D721Med (cell line): ENCODE measurements around the gene RBKS.

Experiments used
- DNase-seq: peaks from one replicate; pipeline ENCODE4 v3.0.0; 2011; ENCODE audit warnings: low spot score; ENCODE audit not compliant: insufficient read length
- FAIRE-seq: peaks from 2 replicates; lab custom pipeline; 2011; peaks lifted over from hg19 to GRCh38; lab: Jason Lieb, UNC
- CTCF ChIP-seq: IDR thresholded peaks from 2 replicates; pipeline ENCODE4 v1.5.1; 2012; ENCODE audit warnings: mild to moderate bottlenecking, control low read depth; ENCODE audit not compliant: insufficient read depth; ENCODE audit errors: missing control alignments

The RBKS gene

DNA sequence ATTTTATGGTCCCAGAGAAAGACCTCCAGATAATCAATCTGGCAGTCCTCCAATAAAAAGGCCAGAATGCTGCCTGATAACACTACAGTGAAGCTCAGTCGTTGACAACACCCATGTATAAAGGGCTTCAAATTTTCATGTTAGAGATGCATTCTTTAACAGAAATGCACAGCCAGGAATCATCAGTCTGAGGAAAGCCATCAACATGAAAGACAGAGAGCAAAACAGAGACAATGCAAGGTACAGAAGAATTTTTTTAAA, 14.1 kb upstream of the RBKS start:
- no peak for TF ChIP-seq CTCF
- DNase-seq (no peak), FAIRE-seq (no peak)

GRCh38 chr2:27903649-27904404, 13.6 kb upstream of the RBKS start:
- no peak for DNase-seq
- no peak for FAIRE-seq
- no peak for TF ChIP-seq CTCF

DNA sequence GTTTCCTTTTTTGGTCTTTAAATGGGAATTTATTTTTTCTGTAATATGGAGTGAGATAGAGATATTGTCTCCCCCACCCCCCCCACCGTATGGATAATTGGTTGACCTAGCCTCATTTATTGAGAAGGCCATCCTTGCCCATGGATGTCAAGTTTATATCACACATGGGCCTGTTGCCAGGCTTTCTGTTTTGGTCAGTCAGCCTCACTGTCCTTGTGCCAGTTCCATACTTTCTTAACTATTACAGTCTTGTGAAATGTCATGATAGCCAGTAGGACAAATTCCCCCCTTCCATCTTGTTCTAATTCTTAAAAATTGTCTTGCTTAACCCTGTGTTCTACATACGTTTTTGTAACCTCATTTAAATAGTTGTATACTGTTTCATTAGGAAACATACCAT, 12.8 kb upstream of the RBKS start:
- DNase-seq (no peak), FAIRE-seq (no peak)

DNA sequence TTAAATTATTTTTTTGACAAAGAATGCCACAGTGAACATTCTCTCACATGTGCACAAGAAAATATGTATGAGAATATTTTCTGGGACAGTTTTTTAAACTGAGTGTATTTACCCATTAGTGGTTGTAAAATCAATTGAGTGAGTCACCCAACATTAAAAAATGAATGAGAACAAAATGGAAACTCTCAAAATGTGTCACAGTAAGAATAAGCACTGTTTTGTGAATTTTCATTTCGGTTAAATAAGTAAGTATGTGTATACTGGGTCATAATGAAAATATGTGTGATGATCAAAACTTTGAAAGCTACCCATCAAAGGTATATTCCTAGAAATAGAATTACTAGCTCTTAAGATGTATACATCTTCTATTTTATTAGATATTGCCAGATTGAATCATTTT, 11.9 kb upstream of the RBKS start:
- FAIRE-seq (no peak), DNase-seq (no peak)
- no peak for TF ChIP-seq CTCF

More for the DNA sequence above, 12.8 kb upstream of the RBKS start:
- no peak for TF ChIP-seq CTCF

GRCh38 chr2:27901234-27901633, 11.0 kb upstream of the RBKS start:
- DNase-seq, result no peak
- TF ChIP-seq CTCF, result no peak
- no peak for FAIRE-seq

DNA sequence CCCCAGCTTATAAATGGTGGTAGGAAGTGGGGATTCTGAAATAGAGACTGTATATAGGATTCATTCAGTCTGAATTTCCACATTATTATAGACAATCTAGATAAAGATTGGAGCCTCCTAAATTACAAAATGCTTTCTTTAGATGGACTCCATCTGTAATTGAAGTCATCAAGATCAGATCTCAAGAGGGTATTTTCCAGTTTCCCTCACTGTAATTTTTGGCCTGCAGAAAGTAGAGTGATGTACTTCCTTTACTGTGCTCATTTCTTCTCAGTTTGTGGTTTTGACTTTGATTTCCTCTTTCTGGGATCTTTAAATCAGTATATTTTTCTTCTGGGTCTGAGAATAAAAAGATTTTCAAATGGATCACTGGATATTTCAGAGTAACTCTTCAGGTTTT, 7.5 kb upstream of the RBKS start:
- FAIRE-seq (no peak), DNase-seq (no peak)
- no peak for TF ChIP-seq CTCF

GRCh38 chr2:27893006-27893405, 2.8 kb upstream of the RBKS start:
- no peak for DNase-seq
- TF ChIP-seq CTCF, result no peak
- no peak for FAIRE-seq
